Camera-type eye (tissue), 1 donor: ENCODE measurements around the gene GPR55. TPM values are rescaled to one million over a fixed set of nuclear protein-coding genes. Genes with fewer than 3 reads are reported as not detected.

Experiments
- total RNA-seq: library from RNA; depleted of rRNA; stranded (reverse); fragments of >200 nt; gene quantifications from one replicate; pipeline ENCODE4 v1.2.3, GENCODE V29; 2014

Gene GPR55
- not detected for total RNA-seq

DNA sequence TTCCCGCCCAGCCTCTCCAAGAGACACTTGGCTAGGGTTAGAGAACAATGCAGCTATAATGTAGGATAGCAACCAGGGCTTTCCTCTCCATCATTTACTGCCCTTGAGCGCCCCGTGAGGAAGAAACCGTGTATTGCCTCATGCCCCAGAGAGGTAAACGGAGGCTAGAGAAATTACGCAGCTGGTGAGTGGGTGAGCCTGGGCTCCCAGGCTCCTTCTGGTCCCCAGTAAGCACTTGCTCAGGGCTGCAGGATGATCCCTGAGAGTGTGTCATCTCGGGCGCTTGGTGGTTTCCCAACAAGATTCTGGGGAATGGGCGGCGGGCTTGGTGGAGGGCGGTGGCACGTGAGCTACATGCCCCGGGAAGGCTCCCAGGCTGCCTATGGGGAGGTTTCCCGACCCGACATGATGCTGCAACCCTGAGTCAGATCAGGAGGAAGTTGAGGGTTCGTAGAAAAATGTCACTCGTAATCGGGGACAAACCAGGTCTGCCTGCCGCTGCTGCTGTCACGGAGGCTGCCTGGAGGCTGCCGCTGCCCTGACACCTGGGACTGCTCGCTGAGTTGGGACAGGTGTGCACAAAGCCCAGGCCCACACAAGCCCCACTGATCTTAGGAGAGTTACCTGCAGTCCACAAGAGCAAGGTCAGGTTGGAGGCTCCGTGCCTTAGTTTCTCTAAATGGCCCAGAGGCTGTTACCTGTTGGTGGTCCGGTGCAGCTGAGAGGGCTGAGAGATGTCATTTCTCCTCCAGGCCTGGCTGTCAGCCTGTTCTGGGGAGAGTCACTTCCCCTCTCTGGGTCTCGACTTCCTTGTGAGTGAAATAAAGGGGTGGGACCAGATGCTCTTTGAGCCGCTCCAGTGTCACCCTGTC, at the start of gene GPR55:
GPR55 (minus strand) TSS at position 773 of the 872 bp plus-strand sequence. CDS start 14,280 bp downstream, outside the sequence.

GRCh38 chr2:230864605-230865306, 60.3 kb downstream of the GPR55 start, which contains the start of gene ITM2C:
Gene ITM2C (plus strand): TSS chr2:230864942. CDS start chr2:230865026, 84 bp downstream.

Other genes with a start within 250 kb of the GPR55 start
- gene CAB39, start 212.4 kb downstream of the GPR55 start, total RNA-seq, result 89.6 TPM
- gene ITM2C, start 60.3 kb downstream of the GPR55 start, total RNA-seq, result 162 TPM
- gene SPATA3, start 70.9 kb upstream of the GPR55 start, total RNA-seq, result not detected
- gene C2orf72, start 112.3 kb upstream of the GPR55 start, total RNA-seq, result 4.9 TPM
- gene PSMD1, start 131.6 kb upstream of the GPR55 start, total RNA-seq, result 94.6 TPM
- gene HTR2B, start 199.8 kb upstream of the GPR55 start, total RNA-seq, result 1.0 TPM